Mesenchymal stem cell (in vitro differentiated cells and primary cell): ENCODE data around the gene ATP10D.
"Not testable (repeated sequence)": the region's sequence is repeated elsewhere in the genome, so short reads cannot be mapped to it uniquely, and the experiment has no call there.

ENCODE experiments used
- DNase-seq: peaks from one replicate; pipeline ENCODE4 v3.0.0-alpha.2; 2013
- H2AFZ ChIP-seq: one replicate; pipeline ENCODE4 v1.6.1; 2013; ENCODE audit warnings: low read depth, mild to moderate bottlenecking, control low read depth, inconsistent platforms, low read length, moderate library complexity
- H2AK5ac ChIP-seq: 2 replicates; pipeline ENCODE4 v1.6.1; 2013; ENCODE audit warnings: low read length, moderate library complexity, mild to moderate bottlenecking, inconsistent platforms; ENCODE audit not compliant: severe bottlenecking
- H2BK120ac ChIP-seq: one replicate; pipeline ENCODE4 v1.6.1; 2013; ENCODE audit warnings: low read depth, mild to moderate bottlenecking, inconsistent platforms, low read length, moderate library complexity
- H2BK12ac ChIP-seq, 2 experiments: one replicate each; pipeline ENCODE4 v1.6.1; 2013; ENCODE audit warnings: inconsistent platforms in 2 of 2, low read length in 2 of 2, mild to moderate bottlenecking in 2 of 2, moderate library complexity in 2 of 2, control low read depth in 1 of 2
- H2BK15ac ChIP-seq: one replicate; pipeline ENCODE4 v1.6.1; 2013; ENCODE audit warnings: mild to moderate bottlenecking, low read depth, inconsistent platforms; ENCODE audit not compliant: poor library complexity, severe bottlenecking
- H2BK5ac ChIP-seq: 2 replicates; pipeline ENCODE4 v1.6.1; 2013; ENCODE audit warnings: low read depth, mild to moderate bottlenecking, low read length, control low read depth, inconsistent platforms; ENCODE audit not compliant: poor library complexity, severe bottlenecking
- H3K14ac ChIP-seq, 2 experiments: one replicate each; pipeline ENCODE4 v1.6.1; 2013; ENCODE audit warnings: inconsistent platforms in 2 of 2, low read length in 2 of 2, control low read depth in 1 of 2, mild to moderate bottlenecking in 1 of 2, moderate library complexity in 1 of 2
- H3K18ac ChIP-seq, 2 experiments: one replicate each; pipeline ENCODE4 v1.6.1; 2013; ENCODE audit warnings: inconsistent platforms in 2 of 2, low read length in 2 of 2, control low read depth in 1 of 2, low read depth in 1 of 2, mild to moderate bottlenecking in 1 of 2
- H3K23ac ChIP-seq, 2 experiments: one replicate each; pipeline ENCODE4 v1.6.1; 2013; ENCODE audit warnings: inconsistent platforms in 2 of 2, low read length in 2 of 2, mild to moderate bottlenecking in 2 of 2, moderate library complexity in 2 of 2, control low read depth in 1 of 2
- H3K27ac ChIP-seq: 2 replicates; pipeline ENCODE4 v1.5.1; 2013; ENCODE audit warnings: mild to moderate bottlenecking, moderate library complexity, low read length, control low read depth, inconsistent platforms; ENCODE audit not compliant: poor library complexity, severe bottlenecking
- H3K27me3 ChIP-seq, 2 experiments: 2 replicates each; pipeline versions ENCODE4 v1.6.1 to v1.7.0; 2013; ENCODE audit warnings: low read length in 2 of 2, mild to moderate bottlenecking in 2 of 2, moderate library complexity in 2 of 2, control low read depth in 1 of 2, inconsistent platforms in 1 of 2; ENCODE audit not compliant: control insufficient read depth in 1 of 2, insufficient read depth in 1 of 2
- H3K36me3 ChIP-seq, 2 experiments: 2 replicates each; pipeline versions ENCODE4 v1.6.1 to v1.7.0; 2013; ENCODE audit warnings: low read length in 2 of 2, control low read depth in 1 of 2, inconsistent platforms in 1 of 2, low read depth in 1 of 2, mild to moderate bottlenecking in 1 of 2; ENCODE audit not compliant: insufficient read depth in 2 of 2, control insufficient read depth in 1 of 2
- H3K4ac ChIP-seq, 2 experiments: one replicate each; pipeline ENCODE4 v1.6.1; 2013; ENCODE audit warnings: inconsistent platforms in 2 of 2, low read length in 2 of 2, mild to moderate bottlenecking in 2 of 2, moderate library complexity in 2 of 2, control low read depth in 1 of 2, low read depth in 1 of 2
- H3K4me1 ChIP-seq: 2 replicates; pipeline ENCODE4 v1.6.1; 2013; ENCODE audit warnings: low read depth, low read length, control low read depth; ENCODE audit not compliant: control insufficient read depth, insufficient read depth
- H3K4me2 ChIP-seq: 2 replicates; pipeline ENCODE4 v1.6.1; 2013; ENCODE audit warnings: low read length, mild to moderate bottlenecking, inconsistent platforms; ENCODE audit not compliant: poor library complexity, severe bottlenecking
- H3K4me3 ChIP-seq, 2 experiments: 2 replicates each; pipeline versions ENCODE4 v1.5.1 to v1.7.0; 2013; ENCODE audit warnings: low read length in 2 of 2, mild to moderate bottlenecking in 2 of 2, control low read depth in 1 of 2, low read depth in 1 of 2; ENCODE audit not compliant: insufficient read depth in 1 of 2
- H3K79me1 ChIP-seq: replicated peaks from 2 replicates; pipeline ENCODE4 v1.6.1; 2013; ENCODE audit warnings: mild to moderate bottlenecking, control low read depth, low read length, inconsistent platforms; ENCODE audit not compliant: poor library complexity, severe bottlenecking
- H3K9ac ChIP-seq: 2 replicates; pipeline ENCODE4 v1.7.0; 2013; ENCODE audit warnings: mild to moderate bottlenecking, low read length, moderate library complexity
- H3K9me3 ChIP-seq: 2 replicates; pipeline ENCODE4 v1.7.0; 2013; ENCODE audit warnings: mild to moderate bottlenecking, low read length; ENCODE audit not compliant: control insufficient read depth
- H4K8ac ChIP-seq: one replicate; pipeline ENCODE4 v1.6.1; 2013; ENCODE audit warnings: inconsistent platforms, mild to moderate bottlenecking, low read length, moderate library complexity
- H4K91ac ChIP-seq: one replicate; pipeline ENCODE4 v1.6.1; 2013; ENCODE audit warnings: mild to moderate bottlenecking, low read length, inconsistent platforms
- WGBS: methylation state at CpG from one replicate; pipeline ENCODE4 v1.1.7; 2013; ENCODE audit warnings: mixed read lengths; 5-methylcytosine and 5-hydroxymethylcytosine counted together

The ATP10D gene

DNA sequence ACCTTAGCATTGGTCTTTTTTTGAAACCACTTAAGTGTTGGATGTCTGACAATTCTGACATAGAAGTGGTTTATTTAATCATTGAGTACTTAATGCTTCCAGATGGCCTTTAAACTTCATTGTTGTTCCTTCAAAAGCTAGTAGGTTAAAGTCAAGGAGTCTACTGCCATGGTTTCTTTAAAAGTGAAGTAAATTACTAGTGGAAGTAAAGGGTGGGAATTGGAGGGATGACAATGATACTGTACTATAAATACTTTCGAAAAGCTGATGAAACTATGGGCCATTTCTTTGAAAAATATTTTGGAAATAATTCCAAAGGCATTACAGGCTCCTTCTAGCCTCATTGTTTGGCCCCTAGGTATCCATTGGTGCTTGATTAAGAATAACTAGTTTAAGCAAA is 51.9 kb downstream of the ATP10D start:
- H3K23ac ChIP-seq: no peak overlapping the region
- no peak overlapping the region for H2AK5ac ChIP-seq
- H3K27ac ChIP-seq: no peak overlapping the region
- no peak overlapping the region for H3K18ac ChIP-seq
- no peak overlapping the region for H2BK120ac ChIP-seq
- no peak overlapping the region for H2BK15ac ChIP-seq
- no peak overlapping the region for H3K14ac ChIP-seq
- no peak for DNase-seq
- H3K4me2 ChIP-seq: no peak overlapping the region
- no peaks in the 10 kb centered on the region for H3K27me3 ChIP-seq
- no peak overlapping the region for H3K4ac ChIP-seq
- H3K79me1 ChIP-seq: peaks cover 3% of the 10 kb centered on the region
- WGBS: no CpG with 5 or more reads among the region's 1 CpG
- H3K9me3 ChIP-seq: peaks cover 9% of the 10 kb centered on the region
- H2AFZ ChIP-seq: no peak overlapping the region
- no peak overlapping the region for H4K91ac ChIP-seq
- H3K4me1 ChIP-seq: peaks cover 6% of the 10 kb centered on the region
- no peak overlapping the region for H2BK12ac ChIP-seq
- no peak overlapping the region for H3K4me3 ChIP-seq
- no peak overlapping the region for H2BK5ac ChIP-seq
- no peak overlapping the region for H3K9ac ChIP-seq
- peaks cover under 1 to 33% of the 10 kb centered on the region in 2 experiments for H3K36me3 ChIP-seq
- no peak overlapping the region for H4K8ac ChIP-seq

- Histone ChIP-seq H3K9ac (peak overlapping the region; percentile 9), H3K4me3 (no peak overlapping the region), H3K4ac (no peak overlapping the region), H4K91ac (no peak overlapping the region), H3K27me3 (no peaks in the 10 kb centered on the region), H2BK120ac (no peak overlapping the region), H2AK5ac (no peak overlapping the region), H3K79me1 (peaks cover 1% of the 10 kb centered on the region), H2AFZ (no peak overlapping the region), H2BK12ac (no peak overlapping the region), H3K23ac (no peak overlapping the region), H3K14ac (no peak overlapping the region), H3K18ac (no peak overlapping the region), H3K9me3 (peaks cover 9% of the 10 kb centered on the region), H3K4me2 (no peak overlapping the region), H3K4me1 (peaks cover 3% of the 10 kb centered on the region), H2BK5ac (no peak overlapping the region), H4K8ac (no peak overlapping the region), H3K27ac (peak overlapping the region; percentile 78), H2BK15ac (no peak overlapping the region), H3K36me3 (peaks cover 7 to 33% of the 10 kb centered on the region in 2 experiments)
- DNase-seq: peak; percentile 21
- 63% methylated on average over 2 of the region's 3 CpGs for WGBS
Measured at GRCh38 chr4:47538111-47538824, 53.2 kb downstream of the ATP10D start.

DNA sequence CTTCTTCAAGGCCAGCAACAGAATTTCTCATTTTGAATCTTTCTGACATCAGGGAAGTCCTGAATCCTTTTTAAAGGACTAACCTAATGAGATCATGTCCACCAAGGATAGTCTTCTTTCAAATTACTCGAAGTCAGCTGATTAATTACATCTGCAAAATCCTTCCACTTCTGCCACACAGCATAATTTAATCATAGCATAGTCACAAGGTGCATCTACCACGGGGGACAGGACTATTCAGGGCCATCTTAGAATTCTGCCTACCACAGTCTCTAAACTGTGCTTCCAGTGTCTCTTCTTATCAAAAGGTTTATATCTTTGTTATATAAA is 53.7 kb downstream of the ATP10D start:
- peaks cover 3% of the 10 kb centered on the region for H3K4me1 ChIP-seq
- H3K79me1 ChIP-seq: peaks cover 1% of the 10 kb centered on the region
- no peak overlapping the region for H4K91ac ChIP-seq
- H3K4me2 ChIP-seq: no peak overlapping the region
- H3K18ac ChIP-seq: no peak overlapping the region
- H3K9ac ChIP-seq: peak overlapping the region; percentile 9
- no peak overlapping the region for H2AK5ac ChIP-seq
- no peak overlapping the region for H2BK5ac ChIP-seq
- H3K14ac ChIP-seq: no peak overlapping the region
- peak overlapping the region; percentile 78 for H3K27ac ChIP-seq
- peaks cover 9% of the 10 kb centered on the region for H3K9me3 ChIP-seq
- no peak for DNase-seq
- no peak overlapping the region for H3K4me3 ChIP-seq
- H3K23ac ChIP-seq: no peak overlapping the region
- no peak overlapping the region for H2BK15ac ChIP-seq
- no peak overlapping the region for H2BK120ac ChIP-seq
- H4K8ac ChIP-seq: no peak overlapping the region
- no peak overlapping the region for H3K4ac ChIP-seq
- H2BK12ac ChIP-seq: no peak overlapping the region
- whole genome bisulfite sequencing: 86% methylated on average over 2 of the region's 2 CpGs
- H2AFZ ChIP-seq: no peak overlapping the region
- no peaks in the 10 kb centered on the region for H3K27me3 ChIP-seq
- peaks cover 7 to 33% of the 10 kb centered on the region in 2 experiments for H3K36me3 ChIP-seq

GRCh38 chr4:47542640-47543039 is 57.6 kb downstream of the ATP10D start:
- H2AK5ac ChIP-seq, H3K4me1 ChIP-seq, H3K4me2 ChIP-seq, H2BK5ac ChIP-seq, H3K27me3 ChIP-seq, H3K9ac ChIP-seq, H3K23ac ChIP-seq, H4K8ac ChIP-seq, H3K27ac ChIP-seq, H3K4ac ChIP-seq, H4K91ac ChIP-seq, H2BK120ac ChIP-seq, DNase-seq, H3K9me3 ChIP-seq, H2BK12ac ChIP-seq, H3K79me1 ChIP-seq, H2AFZ ChIP-seq, H3K14ac ChIP-seq, H3K18ac ChIP-seq, H3K4me3 ChIP-seq, H2BK15ac ChIP-seq: not testable (repeated sequence)
- peaks cover 11 to 19% of the 10 kb centered on the region in 2 experiments for H3K36me3 ChIP-seq
- 65% methylated on average over 3 of the region's 5 CpGs for WGBS
